HL-60/S4 treated with phorbol 12-myristate 13-acetate at 8.2 ng/mL for 4 days and 3 days (cell line): ENCODE results near the gene CYP4A11.
"Not testable (repeated sequence)": the region's sequence is repeated elsewhere in the genome, so short reads cannot be mapped to it uniquely, and the experiment has no call there.

Experiments used
- in situ Hi-C: fragments of 300-500 bp; cut with MboI; formaldehyde crosslinking; loops from 2 replicates; pipeline ENCODE4 v1.15.0; 2022; ENCODE audit warnings: low sequenced_read_pairs

Gene CYP4A11, protein sequence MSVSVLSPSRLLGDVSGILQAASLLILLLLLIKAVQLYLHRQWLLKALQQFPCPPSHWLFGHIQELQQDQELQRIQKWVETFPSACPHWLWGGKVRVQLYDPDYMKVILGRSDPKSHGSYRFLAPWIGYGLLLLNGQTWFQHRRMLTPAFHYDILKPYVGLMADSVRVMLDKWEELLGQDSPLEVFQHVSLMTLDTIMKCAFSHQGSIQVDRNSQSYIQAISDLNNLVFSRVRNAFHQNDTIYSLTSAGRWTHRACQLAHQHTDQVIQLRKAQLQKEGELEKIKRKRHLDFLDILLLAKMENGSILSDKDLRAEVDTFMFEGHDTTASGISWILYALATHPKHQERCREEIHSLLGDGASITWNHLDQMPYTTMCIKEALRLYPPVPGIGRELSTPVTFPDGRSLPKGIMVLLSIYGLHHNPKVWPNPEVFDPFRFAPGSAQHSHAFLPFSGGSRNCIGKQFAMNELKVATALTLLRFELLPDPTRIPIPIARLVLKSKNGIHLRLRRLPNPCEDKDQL

DNA sequence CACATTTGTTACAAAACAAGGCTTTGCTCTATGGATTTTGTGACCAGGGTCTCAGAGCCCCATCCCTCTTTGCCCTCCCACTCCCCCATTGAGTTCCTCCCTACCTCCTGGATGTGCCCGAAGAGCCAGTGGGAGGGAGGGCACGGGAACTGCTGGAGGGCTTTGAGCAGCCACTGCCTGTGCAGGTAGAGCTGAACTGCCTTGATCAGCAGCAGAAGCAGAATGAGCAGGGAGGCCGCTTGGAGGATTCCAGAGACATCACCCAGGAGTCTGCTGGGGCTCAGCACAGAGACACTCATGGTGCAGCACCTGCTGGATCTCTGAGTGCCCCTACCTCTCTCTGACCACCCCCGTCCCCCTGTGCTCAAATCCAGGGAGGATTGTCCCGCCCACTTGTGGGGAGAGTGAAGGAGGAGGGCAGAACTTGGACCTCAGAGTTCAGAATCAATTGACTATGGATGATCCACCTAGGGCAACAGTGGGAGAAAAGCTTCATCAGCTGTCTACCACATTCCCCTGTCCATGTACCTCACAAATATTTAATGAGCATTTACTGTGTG, at the start of gene CYP4A11:
Gene CYP4A11 (minus strand): TSS at position 342 of the 560 bp plus-strand sequence. CDS start 43 bp downstream, at position 299.
- in situ Hi-C loops = no loop called here

DNA sequence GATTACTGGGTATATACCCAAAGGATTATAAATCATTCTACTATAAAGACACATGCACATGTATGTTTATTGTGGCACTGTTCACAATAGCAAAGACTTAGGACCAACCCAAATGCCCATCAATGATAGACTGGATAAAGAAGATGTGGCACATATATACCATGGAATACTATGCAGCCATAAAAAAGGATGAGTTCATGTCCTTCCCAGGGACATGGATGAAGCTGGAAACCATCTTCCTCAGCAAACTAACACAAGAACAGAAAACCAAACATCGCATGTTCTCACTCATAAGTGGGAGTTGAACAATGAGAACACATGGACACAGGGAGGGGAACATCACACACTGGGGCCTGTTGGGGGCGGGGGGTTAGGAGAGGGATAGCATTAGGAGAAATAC, 49.3 kb upstream of the CYP4A11 start:
- in situ Hi-C loops = not testable (repeated sequence)

DNA sequence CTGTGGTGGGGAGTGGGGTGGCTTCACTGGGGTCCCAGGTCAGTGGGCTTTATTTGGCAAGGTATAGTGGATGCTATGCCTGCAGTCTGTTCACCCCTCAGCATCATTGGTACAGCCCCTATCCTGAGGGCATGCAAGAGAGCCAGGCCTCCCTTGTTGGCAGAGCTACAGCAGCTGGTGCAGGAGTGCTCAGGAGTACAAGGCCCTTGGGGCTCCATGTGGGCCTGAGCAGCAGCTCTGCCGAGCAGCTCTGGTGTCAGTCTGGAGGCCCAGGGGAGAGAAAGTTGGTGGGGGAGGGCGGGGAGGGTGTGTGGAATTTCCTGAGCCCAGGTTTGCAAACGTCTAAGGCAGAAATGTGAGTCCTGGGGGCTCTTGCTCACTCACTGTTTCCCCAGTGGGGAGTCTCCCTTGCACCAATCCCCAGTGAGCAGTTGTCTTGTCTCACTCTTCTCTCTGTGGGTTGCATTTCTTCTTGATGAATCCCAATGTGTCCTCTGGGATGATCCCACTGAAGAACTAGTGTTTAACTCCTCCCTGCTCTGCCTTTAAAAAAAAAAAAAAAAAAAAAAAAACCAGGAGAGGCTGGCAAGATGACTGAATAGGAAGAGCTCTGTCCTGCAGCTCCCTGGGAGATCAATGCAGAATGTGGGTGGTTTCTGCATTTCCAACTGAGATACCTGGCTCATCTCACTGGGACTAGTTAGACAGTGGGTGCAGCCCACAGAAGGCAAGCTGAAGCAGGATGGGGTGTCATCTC, 42.7 kb upstream of the CYP4A11 start:
- in situ Hi-C loops = no loop called here

DNA sequence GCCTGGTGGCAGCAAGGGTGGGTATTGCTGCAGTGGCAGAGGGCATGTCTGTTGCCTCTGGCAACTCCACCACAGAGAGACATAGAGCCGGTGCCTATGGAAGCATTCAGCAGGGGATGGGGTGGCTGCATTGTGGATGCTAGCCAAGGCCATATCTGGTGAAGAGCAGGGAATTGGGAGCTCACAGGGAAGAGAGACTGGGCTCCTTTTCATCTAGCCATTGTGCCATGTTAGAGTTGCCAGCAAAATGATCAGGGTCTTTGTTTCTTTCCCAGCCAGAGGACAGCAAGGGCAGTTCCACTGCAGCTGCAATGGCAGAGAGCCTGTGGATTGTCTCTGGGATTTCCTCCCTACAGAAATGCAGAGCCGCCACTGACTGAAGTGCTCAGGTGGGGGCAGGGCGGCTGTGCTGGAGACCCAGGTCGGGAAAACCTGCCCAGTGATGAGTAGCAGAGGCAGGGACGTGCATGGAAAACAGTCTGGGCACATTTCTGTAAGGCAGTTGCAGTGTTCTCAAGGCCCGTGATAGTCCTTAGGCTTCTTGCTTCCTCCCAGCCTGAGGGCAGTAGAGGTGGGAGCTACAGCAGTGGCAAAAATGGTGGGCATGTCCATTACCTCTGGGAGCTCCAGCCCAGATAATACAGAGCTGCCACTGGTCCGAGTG, 42.0 kb upstream of the CYP4A11 start:
- in situ Hi-C loops = no loop called here

DNA sequence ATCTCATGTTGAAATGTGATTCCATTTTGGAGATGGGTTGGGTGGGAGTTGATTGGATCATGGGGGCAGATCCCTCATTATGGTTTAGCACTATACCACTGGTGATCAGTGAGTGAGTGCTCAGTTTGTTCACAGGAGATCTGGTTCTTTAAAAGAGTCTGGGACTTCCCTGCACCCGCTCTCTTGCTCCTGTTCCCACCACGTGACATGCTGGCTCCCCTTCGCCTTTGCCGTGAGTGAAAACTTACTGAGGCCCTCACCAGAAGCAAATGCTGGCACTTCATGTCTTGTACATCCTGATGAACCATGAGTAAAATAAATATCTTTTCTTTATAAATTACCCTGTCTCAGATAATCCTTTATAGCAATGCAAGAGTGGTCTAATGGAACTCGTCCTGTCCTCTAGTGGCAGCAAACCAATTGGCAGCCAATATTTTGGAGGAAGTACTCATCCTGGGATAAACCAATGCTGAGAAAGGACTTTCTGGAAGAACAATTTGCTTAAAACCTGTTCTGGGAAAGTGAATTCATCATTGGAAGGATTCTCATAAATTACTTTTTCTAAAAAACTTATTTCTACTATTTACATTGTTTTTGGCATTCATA, 27.8 kb upstream of the CYP4A11 start:
- in situ Hi-C loops = no loop called here

DNA sequence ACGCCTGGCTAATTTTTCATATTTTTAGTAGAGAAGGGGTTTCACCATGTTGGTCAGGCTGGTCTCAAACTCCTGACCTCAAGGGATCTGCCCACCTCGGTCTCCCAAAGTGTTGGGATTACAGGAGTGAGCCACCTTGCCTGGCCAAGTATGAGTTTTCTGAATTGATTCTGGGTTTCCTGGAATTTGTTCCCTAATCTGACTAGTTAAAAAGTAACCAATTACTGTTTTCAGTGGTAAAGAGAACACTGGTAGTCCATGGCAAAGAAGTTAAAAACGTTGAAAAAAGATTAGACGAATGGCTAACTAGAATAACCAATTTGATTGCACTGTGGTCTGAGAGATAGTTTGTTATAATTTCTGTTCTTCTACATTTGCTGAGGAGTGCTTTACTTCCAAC, 21.0 kb upstream of the CYP4A11 start:
- in situ Hi-C loops = not testable (repeated sequence)

DNA sequence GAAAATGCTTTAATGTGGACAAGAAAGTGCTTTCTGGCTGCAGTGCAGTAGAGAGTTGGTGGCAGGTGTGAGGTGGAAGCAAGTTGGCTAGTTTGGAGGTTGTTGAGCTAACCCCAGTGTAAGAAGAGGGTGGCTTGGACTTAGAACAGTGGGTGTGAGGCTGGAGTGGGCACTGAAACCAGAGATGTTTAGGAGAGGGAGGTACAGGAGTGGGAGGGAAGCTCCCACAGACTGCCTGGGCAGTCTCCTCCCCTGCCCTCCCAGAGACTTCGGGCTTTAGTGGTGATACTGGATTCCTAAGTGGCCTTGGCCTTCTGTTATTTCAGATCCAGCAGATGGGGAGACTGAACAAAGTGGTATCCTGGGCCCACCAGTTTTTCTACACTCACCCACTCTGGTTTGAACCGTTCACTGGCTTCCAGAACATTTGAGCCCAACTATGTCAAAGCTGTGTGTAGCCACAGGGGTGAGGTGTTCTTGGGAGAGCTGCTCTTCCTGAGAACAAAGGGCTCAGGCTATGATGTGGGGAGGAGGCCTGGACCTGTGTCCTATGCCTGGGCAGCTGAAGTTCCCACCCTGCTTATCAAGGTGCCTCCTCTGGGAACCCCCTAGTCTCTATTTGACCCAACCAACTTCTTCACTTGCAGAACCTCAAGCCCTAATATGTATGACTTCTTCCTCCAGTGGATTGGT, 19.9 kb upstream of the CYP4A11 start:
- in situ Hi-C loops = no loop called here

DNA sequence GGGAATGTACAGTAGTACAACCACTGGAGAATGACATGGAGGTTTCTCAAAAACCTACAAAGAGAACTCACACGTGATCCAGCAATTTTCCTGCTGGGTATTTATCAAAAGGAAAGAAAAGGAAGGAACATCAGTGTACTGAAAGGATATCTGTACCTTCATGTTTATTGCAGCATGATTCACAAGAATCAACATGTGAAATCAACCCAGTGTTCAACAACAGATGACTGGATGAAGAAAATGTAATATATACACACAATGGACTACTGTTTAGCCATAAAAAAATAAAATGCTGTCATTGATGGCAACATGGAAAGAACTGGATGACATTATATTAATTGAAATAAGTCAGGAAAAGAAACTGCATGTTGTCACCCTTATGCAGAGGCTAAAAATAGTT, 19.0 kb upstream of the CYP4A11 start:
- in situ Hi-C loops = no loop called here

DNA sequence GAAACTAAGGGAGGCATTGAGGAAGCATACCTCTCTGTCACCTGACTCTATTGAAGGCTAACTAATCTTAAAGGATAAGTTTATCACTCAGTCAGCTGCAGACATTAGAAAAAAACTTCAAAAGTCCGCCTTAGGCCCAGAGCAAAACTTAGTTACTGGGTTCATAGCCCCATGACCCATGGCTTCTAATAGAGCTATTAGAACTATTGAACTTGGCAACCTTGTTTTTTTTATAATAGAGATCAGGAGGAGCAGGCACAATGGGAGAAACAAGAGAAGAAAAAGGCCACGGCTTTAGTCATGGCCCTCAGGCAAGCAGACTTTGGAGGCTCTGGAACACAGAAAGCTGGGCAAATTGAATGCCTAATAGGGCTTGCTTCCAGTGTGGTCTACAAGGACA, 13.8 kb upstream of the CYP4A11 start:
- in situ Hi-C loops = not testable (repeated sequence)

DNA sequence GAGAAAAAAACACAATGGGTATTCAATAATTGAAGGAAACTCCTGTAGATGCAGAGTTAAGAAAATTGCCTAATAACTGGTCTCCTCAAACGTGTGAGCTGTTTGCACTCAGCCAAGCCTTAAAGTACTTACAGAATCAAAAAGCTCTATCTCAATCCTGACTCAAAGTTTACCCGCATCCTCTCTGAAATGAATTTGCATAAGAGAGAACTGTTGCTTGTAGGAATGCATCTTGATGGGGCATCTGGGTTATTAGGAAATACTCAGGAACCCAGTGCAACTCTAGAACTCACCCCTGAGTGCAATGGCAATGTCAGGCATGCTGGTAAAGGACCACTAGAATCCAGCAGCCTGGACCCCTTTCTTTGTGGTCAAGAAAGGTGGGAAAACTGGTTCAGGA, 12.6 kb upstream of the CYP4A11 start:
- in situ Hi-C loops = not testable (repeated sequence)

DNA sequence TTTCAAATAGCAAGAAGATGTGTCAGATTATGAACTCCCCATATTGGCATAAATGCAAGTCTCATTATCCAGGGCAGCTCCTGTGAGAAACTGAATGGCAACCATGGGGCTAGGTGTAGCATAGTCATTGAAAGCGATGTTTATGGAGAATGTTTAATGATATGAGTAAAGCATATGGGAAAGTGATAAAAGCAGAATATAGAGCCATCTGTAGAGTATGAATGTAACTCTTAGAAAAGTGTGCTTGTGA, 8.1 kb upstream of the CYP4A11 start:
- in situ Hi-C loops = not testable (repeated sequence)

DNA sequence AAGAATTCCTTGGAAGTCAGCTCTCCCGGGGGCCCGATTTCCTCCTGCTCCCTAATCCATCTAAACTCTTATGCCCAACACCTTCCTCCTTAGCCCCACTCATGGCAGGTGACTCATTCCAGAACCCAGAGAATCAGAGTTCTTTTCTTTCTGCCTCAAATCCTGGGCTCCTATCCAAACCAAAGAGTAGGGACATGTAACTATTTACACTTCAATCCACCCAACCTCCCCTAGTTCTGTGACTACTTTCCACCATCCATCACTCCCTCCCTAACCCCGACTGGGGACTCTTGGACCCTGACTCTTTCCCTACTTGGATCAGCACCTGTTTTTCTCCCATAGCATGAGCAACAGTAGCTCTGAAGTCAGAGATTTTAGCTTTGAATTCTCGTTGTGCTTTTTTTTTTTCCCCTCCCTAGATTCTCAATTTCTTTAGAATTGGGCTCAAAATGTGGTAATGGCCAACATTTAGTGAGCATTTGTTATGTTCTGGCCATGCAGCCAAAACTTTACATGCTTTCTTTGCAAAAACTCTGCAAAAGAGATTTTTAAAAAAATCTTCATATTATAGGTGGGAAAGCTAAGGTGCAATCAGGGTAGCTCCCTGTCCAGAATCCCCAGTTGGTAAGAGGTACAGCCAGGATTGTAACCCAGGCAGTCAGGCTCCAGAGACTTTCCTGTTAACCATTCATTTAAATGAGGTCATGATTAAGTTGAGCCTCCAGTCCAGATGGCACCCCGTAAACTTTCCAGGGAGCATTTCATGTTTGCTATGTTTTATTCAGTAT, 7.5 kb upstream of the CYP4A11 start:
- in situ Hi-C loops = no loop called here

DNA sequence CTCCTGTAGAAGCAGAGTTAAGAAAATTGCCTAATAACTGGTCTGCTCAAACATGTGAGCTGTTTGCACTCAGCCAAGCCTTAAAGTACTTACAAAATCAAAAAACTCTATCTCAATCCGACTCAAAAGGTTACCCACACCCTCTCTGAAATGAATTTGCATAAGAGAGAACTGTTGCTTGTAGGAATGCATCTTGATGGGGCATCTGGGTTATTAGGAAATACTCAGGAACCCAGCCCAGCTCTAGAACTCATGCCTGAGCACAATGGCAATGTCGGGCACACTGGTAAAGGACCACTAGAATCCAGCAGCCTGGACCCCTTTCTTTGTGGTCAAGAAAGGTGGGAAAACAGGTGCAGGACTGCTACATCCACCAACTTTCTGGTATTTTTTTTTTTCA, 6.4 kb upstream of the CYP4A11 start:
- in situ Hi-C loops = not testable (repeated sequence)

DNA sequence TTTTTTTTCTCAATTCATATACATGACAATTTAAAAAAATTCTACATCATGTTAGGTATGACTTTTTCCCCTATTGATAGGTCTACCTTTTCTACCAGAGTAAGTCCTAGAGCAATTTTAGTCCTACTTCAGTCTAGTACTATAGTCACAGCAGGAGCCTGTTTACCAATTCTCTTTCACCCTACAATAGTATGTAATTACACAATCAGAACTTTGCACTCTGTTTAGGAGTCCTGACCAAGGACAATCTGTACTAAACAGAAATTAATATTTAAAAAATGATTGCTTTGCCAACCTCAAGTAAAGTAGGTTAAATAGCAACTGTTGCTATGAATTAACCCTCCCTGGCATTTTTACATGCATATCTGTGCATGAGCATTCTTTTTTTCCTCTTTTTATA, 810 bp upstream of the CYP4A11 start:
- in situ Hi-C loops = no loop called here

DNA sequence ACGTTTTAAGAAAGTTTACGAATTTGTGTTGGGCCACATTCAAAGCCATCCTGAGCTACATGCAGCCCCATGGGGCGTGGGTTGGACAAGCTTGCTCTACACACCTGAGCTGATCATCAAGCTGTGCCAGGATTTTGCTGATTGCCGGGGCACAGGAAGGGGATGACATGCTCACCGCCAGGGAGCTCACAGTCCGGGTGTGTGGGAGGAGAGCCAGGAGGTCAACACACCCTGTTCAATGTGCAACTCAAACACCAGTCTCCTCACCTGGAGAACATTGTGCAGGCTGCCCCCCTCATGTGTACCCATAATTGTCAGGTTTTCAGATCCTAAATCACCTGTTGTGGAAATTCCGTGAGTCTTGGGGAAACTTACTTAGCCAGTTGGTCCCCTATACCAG, 969 bp downstream of the CYP4A11 start:
- in situ Hi-C loops = no loop called here

DNA sequence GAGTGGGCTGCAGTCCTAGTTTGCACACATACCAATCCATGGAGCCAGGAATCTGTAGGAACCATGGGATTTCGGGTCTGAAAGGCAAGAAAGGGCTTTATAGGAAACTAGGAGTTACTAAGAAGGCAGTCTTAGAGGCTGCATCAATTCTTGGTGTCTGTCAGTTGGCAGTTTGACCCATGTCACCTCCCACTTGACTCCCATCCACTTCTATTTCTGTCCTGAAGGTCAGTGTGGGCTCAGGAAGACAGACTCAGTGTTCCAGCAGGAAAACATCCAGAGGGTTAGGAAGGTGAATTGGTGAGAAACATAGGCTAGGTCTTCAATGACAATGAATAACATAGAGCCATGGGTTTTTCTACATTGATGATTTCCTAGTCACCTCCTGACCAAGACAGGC, 4.0 kb downstream of the CYP4A11 start:
- in situ Hi-C loops = no loop called here

DNA sequence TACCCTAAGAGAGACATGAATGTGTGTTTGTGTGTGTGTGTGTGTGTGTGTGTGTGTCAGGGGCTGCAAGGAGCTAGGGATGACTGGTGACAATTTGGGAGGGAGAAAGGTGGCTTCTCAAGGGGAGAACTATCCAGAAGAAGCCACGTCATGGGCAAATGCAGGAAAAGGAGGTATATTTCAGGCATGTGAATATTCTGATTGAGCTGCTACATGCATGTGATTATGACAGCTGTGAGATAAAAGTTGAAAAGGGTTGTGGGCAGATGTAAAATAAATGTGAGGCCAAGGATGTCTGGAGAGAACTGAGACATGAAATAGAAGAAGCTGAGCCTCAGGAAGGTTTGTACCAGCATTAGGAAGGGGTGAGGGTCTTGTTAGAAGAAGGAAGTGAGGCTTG, 4.5 kb downstream of the CYP4A11 start:
- in situ Hi-C loops = no loop called here

DNA sequence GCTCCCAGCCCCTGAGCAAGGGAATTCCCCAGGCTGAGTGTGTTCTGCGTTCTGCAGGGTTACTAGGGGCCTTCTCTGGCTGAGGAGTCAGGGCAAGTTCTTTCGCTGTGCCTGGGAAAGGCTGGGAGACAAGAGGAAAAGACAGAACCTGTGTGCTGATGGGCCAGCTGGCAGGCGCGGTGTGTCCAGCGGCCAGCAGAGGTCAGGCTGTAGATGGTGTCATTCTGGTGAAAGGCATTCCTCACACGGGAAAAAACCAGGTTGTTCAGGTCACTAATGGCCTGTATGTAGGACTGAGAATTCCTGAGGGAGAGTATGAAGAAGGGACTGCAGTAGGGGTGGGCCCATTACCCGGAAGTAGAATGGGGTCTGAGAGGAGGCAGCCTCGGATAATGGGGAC, 6.4 kb downstream of the CYP4A11 start:
- in situ Hi-C loops = not testable (repeated sequence)

DNA sequence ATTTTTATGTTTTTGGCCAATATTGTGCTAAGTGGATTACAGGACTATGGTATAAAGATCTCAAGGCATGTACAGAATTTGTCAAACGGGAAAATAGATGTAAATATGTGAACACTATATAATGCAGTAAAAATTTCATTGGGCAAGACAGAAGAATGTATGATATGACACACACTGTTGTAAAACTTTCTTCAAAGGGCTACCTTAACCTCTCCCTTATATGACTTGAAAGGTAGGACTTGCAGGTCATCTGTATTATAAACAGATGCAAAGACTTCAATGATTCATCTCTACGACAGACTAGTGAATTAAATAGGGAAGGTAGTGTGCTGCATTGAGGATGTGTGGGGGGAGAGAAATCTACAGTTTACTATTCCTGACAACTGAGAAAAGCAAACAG, 9.3 kb downstream of the CYP4A11 start:
- in situ Hi-C loops = not testable (repeated sequence)

DNA sequence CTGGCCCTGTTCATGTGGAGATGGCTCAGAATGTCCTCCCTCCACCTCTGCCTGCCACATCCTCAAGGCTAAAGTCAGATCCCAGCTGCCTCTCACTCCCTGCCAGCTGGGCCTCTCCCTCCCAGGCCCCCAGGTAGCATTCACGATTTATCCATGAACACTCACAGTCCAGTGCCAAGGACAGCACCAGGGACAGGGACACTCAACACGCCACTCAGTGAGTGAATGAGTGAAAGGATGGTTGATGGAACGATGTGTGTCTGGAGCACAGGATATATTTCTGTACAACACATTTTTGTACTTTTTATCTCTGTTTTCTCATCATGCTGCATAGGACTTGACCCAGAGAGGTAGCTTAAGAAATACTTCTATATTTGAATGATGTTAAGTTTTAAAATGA, 10.1 kb downstream of the CYP4A11 start:
- in situ Hi-C loops = no loop called here
